ENCODE results near the gene PARP12.
A peak's percentile ranks its signal among the peaks of the same experiment; 100 is the strongest.

The PARP12 gene

GRCh38 chr7:140084972-140085371 lies 22.2 kb upstream of the PARP12 start:
- H3K56ac ChIP-seq (ENCODE audit: low read length): no peak overlapping the region

GRCh38 chr7:140084142-140084655 lies 21.4 kb upstream of the PARP12 start:
- DNase-seq: no peak
- Histone ChIP-seq H3K27ac (ENCODE audit: low read depth, low read length) (no peak overlapping the region), H3K79me1 (ENCODE audit: low read length) (no peaks in the 10 kb centered on the region), H3K79me2 (ENCODE audit: control insufficient read depth, insufficient read depth, low read length) (no peaks in the 10 kb centered on the region), H3K9ac (ENCODE audit: low read length) (no peak overlapping the region), H3K4me1 (ENCODE audit: control insufficient read depth, low read depth, low read length) (peaks cover 3% of the 10 kb centered on the region), H3K27me3 (ENCODE audit: insufficient read depth, low read length, poor library complexity) (no peaks in the 10 kb centered on the region), H3K36me3 (ENCODE audit: control insufficient read depth, insufficient read depth, low read length) (no peaks in the 10 kb centered on the region), H3K18ac (ENCODE audit: low read length) (no peak overlapping the region), H2AK5ac (ENCODE audit: low read length) (no peak overlapping the region), H3K4ac (ENCODE audit: low read depth, low read length) (no peak overlapping the region), H4K8ac (ENCODE audit: low read depth, low read length) (no peak overlapping the region), H3K23ac (ENCODE audit: low read length) (no peak overlapping the region), H3K4me3 (ENCODE audit: low read length) (no peak overlapping the region), H3K56ac (ENCODE audit: low read length) (no peak overlapping the region), H4K5ac (ENCODE audit: low read length) (no peak overlapping the region), H2BK5ac (ENCODE audit: low read length) (no peak overlapping the region), H2BK120ac (ENCODE audit: low read depth, low read length) (no peak overlapping the region), H2BK15ac (replicated peaks; ENCODE audit: low read depth) (no peak overlapping the region), H3K4me2 (ENCODE audit: low read length) (no peak overlapping the region)
- no CpG with 5 or more reads among the region's 4 CpGs for WGBS (ENCODE audit: extremely low coverage, insufficient coverage, low lambda C conversion rate)

More at GRCh38 chr7:140084972-140085371, 22.2 kb upstream of the PARP12 start:
- H3K79me2 ChIP-seq (ENCODE audit: control insufficient read depth, insufficient read depth, low read length): no peaks in the 10 kb centered on the region
- H2BK120ac ChIP-seq (ENCODE audit: low read depth, low read length): no peak overlapping the region
- H2BK15ac ChIP-seq (replicated peaks; ENCODE audit: low read depth): no peak overlapping the region
- H3K18ac ChIP-seq (ENCODE audit: low read length): no peak overlapping the region
- no peaks in the 10 kb centered on the region for H3K79me1 ChIP-seq (ENCODE audit: low read length)
- H3K23ac ChIP-seq (ENCODE audit: low read length): no peak overlapping the region
- no peak overlapping the region for H3K4me3 ChIP-seq (ENCODE audit: low read length)
- H3K9ac ChIP-seq (ENCODE audit: low read length): no peak overlapping the region
- no CpG with 5 or more reads among the region's 8 CpGs for WGBS (ENCODE audit: extremely low coverage, insufficient coverage, low lambda C conversion rate)
- no peak overlapping the region for H2BK5ac ChIP-seq (ENCODE audit: low read length)
- no peak overlapping the region for H3K4ac ChIP-seq (ENCODE audit: low read depth, low read length)
- H4K8ac ChIP-seq (ENCODE audit: low read depth, low read length): no peak overlapping the region
- no peaks in the 10 kb centered on the region for H3K36me3 ChIP-seq (ENCODE audit: control insufficient read depth, insufficient read depth, low read length)
- H2AK5ac ChIP-seq (ENCODE audit: low read length): no peak overlapping the region
- H3K27ac ChIP-seq (ENCODE audit: low read depth, low read length): no peak overlapping the region
- H4K5ac ChIP-seq (ENCODE audit: low read length): no peak overlapping the region
- no peak for DNase-seq
- no peaks in the 10 kb centered on the region for H3K27me3 ChIP-seq (ENCODE audit: insufficient read depth, low read length, poor library complexity)
- no peak overlapping the region for H3K4me2 ChIP-seq (ENCODE audit: low read length)
- H3K4me1 ChIP-seq (ENCODE audit: control insufficient read depth, low read depth, low read length): peaks cover 3% of the 10 kb centered on the region

DNA sequence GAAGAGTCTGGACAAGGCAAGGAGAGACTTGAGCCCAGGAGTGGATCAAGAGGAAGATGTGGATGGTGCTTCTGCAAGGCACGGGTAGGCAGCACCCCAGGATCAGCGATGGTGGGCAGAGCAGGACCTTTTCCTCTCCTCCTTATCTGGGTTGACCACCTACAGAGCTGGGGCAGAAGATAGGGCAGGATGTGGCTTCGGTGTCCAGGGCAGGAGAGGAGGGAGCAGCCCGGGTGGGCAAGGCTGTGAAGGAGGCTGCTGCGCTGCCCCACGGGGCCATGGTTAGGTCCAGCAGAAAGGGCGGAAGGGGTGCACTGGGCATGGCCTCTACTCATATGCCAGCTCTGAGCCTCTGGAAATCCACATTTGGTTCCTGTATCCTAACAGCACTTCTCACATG lies 20.0 kb upstream of the PARP12 start:
- no peak overlapping the region for H2AK5ac ChIP-seq (ENCODE audit: low read length)
- DNase-seq: no peak
- H3K23ac ChIP-seq (ENCODE audit: low read length): no peak overlapping the region
- H4K8ac ChIP-seq (ENCODE audit: low read depth, low read length): no peak overlapping the region
- H3K4me3 ChIP-seq (ENCODE audit: low read length): no peak overlapping the region
- no CpG with 5 or more reads among the region's 7 CpGs for WGBS (ENCODE audit: extremely low coverage, insufficient coverage, low lambda C conversion rate)
- H3K79me2 ChIP-seq (ENCODE audit: control insufficient read depth, insufficient read depth, low read length): no peaks in the 10 kb centered on the region
- H2BK120ac ChIP-seq (ENCODE audit: low read depth, low read length): no peak overlapping the region
- no peak overlapping the region for H4K5ac ChIP-seq (ENCODE audit: low read length)
- no peaks in the 10 kb centered on the region for H3K27me3 ChIP-seq (ENCODE audit: insufficient read depth, low read length, poor library complexity)
- H3K18ac ChIP-seq (ENCODE audit: low read length): no peak overlapping the region
- no peak overlapping the region for H3K4me2 ChIP-seq (ENCODE audit: low read length)
- no peak overlapping the region for H3K27ac ChIP-seq (ENCODE audit: low read depth, low read length)
- no peak overlapping the region for H3K56ac ChIP-seq (ENCODE audit: low read length)
- no peak overlapping the region for H2BK15ac ChIP-seq (replicated peaks; ENCODE audit: low read depth)
- no peaks in the 10 kb centered on the region for H3K36me3 ChIP-seq (ENCODE audit: control insufficient read depth, insufficient read depth, low read length)
- H2BK5ac ChIP-seq (ENCODE audit: low read length): no peak overlapping the region
- H3K4ac ChIP-seq (ENCODE audit: low read depth, low read length): no peak overlapping the region
- H3K79me1 ChIP-seq (ENCODE audit: low read length): no peaks in the 10 kb centered on the region
- H3K9ac ChIP-seq (ENCODE audit: low read length): no peak overlapping the region
- peaks cover 3% of the 10 kb centered on the region for H3K4me1 ChIP-seq (ENCODE audit: control insufficient read depth, low read depth, low read length)

GRCh38 chr7:140081774-140082425 lies 19.1 kb upstream of the PARP12 start:
- Histone ChIP-seq H3K4me2 (ENCODE audit: low read length) (no peak overlapping the region), H4K5ac (ENCODE audit: low read length) (no peak overlapping the region), H4K8ac (ENCODE audit: low read depth, low read length) (no peak overlapping the region), H3K23ac (ENCODE audit: low read length) (no peak overlapping the region), H3K4me3 (ENCODE audit: low read length) (no peak overlapping the region), H2AK5ac (ENCODE audit: low read length) (no peak overlapping the region), H2BK120ac (ENCODE audit: low read depth, low read length) (no peak overlapping the region), H3K9ac (ENCODE audit: low read length) (no peak overlapping the region), H2BK5ac (ENCODE audit: low read length) (no peak overlapping the region), H2BK15ac (replicated peaks; ENCODE audit: low read depth) (no peak overlapping the region), H3K4me1 (ENCODE audit: control insufficient read depth, low read depth, low read length) (peaks cover 1% of the 10 kb centered on the region), H3K27me3 (ENCODE audit: insufficient read depth, low read length, poor library complexity) (no peaks in the 10 kb centered on the region), H3K79me2 (ENCODE audit: control insufficient read depth, insufficient read depth, low read length) (no peaks in the 10 kb centered on the region), H3K4ac (ENCODE audit: low read depth, low read length) (no peak overlapping the region), H3K27ac (ENCODE audit: low read depth, low read length) (no peak overlapping the region), H3K79me1 (ENCODE audit: low read length) (no peaks in the 10 kb centered on the region), H3K18ac (ENCODE audit: low read length) (no peak overlapping the region), H3K36me3 (ENCODE audit: control insufficient read depth, insufficient read depth, low read length) (no peaks in the 10 kb centered on the region), H3K56ac (ENCODE audit: low read length) (no peak overlapping the region)
- DNase-seq: no peak
- WGBS (ENCODE audit: extremely low coverage, insufficient coverage, low lambda C conversion rate): no CpG with 5 or more reads among the region's 11 CpGs

- H3K79me1 ChIP-seq (ENCODE audit: low read length): no peaks in the 10 kb centered on the region
- WGBS (ENCODE audit: extremely low coverage, insufficient coverage, low lambda C conversion rate): no CpG with 5 or more reads among the region's 7 CpGs
- no peak overlapping the region for H3K18ac ChIP-seq (ENCODE audit: low read length)
- no peak overlapping the region for H2AK5ac ChIP-seq (ENCODE audit: low read length)
- H3K4me2 ChIP-seq (ENCODE audit: low read length): no peak overlapping the region
- no peak overlapping the region for H2BK15ac ChIP-seq (replicated peaks; ENCODE audit: low read depth)
- H3K4me1 ChIP-seq (ENCODE audit: control insufficient read depth, low read depth, low read length): no peaks in the 10 kb centered on the region
- no peak for DNase-seq
- H3K36me3 ChIP-seq (ENCODE audit: control insufficient read depth, insufficient read depth, low read length): no peaks in the 10 kb centered on the region
- H3K23ac ChIP-seq (ENCODE audit: low read length): no peak overlapping the region
- H2BK5ac ChIP-seq (ENCODE audit: low read length): no peak overlapping the region
- no peak overlapping the region for H4K8ac ChIP-seq (ENCODE audit: low read depth, low read length)
- no peak overlapping the region for H2BK120ac ChIP-seq (ENCODE audit: low read depth, low read length)
- no peak overlapping the region for H3K27ac ChIP-seq (ENCODE audit: low read depth, low read length)
- no peak overlapping the region for H3K56ac ChIP-seq (ENCODE audit: low read length)
- H3K27me3 ChIP-seq (ENCODE audit: insufficient read depth, low read length, poor library complexity): no peaks in the 10 kb centered on the region
- H3K9ac ChIP-seq (ENCODE audit: low read length): no peak overlapping the region
- H3K4me3 ChIP-seq (ENCODE audit: low read length): no peak overlapping the region
- no peak overlapping the region for H4K5ac ChIP-seq (ENCODE audit: low read length)
- H3K79me2 ChIP-seq (ENCODE audit: control insufficient read depth, insufficient read depth, low read length): no peaks in the 10 kb centered on the region
- H3K4ac ChIP-seq (ENCODE audit: low read depth, low read length): no peak overlapping the region
These were observed 18.2 kb upstream of the PARP12 start for GRCh38 chr7:140080919-140081318.

GRCh38 chr7:140079121-140079536 lies 16.4 kb upstream of the PARP12 start:
- H3K27ac ChIP-seq (ENCODE audit: low read depth, low read length): no peak overlapping the region
- no peak overlapping the region for H3K9ac ChIP-seq (ENCODE audit: low read length)
- H3K36me3 ChIP-seq (ENCODE audit: control insufficient read depth, insufficient read depth, low read length): no peaks in the 10 kb centered on the region
- H3K79me1 ChIP-seq (ENCODE audit: low read length): no peaks in the 10 kb centered on the region
- H3K4me1 ChIP-seq (ENCODE audit: control insufficient read depth, low read depth, low read length): no peaks in the 10 kb centered on the region
- H3K4me2 ChIP-seq (ENCODE audit: low read length): no peak overlapping the region
- H2BK120ac ChIP-seq (ENCODE audit: low read depth, low read length): no peak overlapping the region
- H3K4me3 ChIP-seq (ENCODE audit: low read length): no peak overlapping the region
- H4K8ac ChIP-seq (ENCODE audit: low read depth, low read length): no peak overlapping the region
- no peaks in the 10 kb centered on the region for H3K27me3 ChIP-seq (ENCODE audit: insufficient read depth, low read length, poor library complexity)
- H3K18ac ChIP-seq (ENCODE audit: low read length): no peak overlapping the region
- H3K56ac ChIP-seq (ENCODE audit: low read length): no peak overlapping the region
- H4K5ac ChIP-seq (ENCODE audit: low read length): no peak overlapping the region
- no peak overlapping the region for H2BK5ac ChIP-seq (ENCODE audit: low read length)
- H3K79me2 ChIP-seq (ENCODE audit: control insufficient read depth, insufficient read depth, low read length): no peaks in the 10 kb centered on the region
- no peak overlapping the region for H3K23ac ChIP-seq (ENCODE audit: low read length)
- no peak overlapping the region for H2BK15ac ChIP-seq (replicated peaks; ENCODE audit: low read depth)
- peak; percentile 82 for DNase-seq
- no peak overlapping the region for H2AK5ac ChIP-seq (ENCODE audit: low read length)
- WGBS (ENCODE audit: extremely low coverage, insufficient coverage, low lambda C conversion rate): no CpG with 5 or more reads among the region's 6 CpGs
- no peak overlapping the region for H3K4ac ChIP-seq (ENCODE audit: low read depth, low read length)
